CD4-positive, alpha-beta T cell treated with Interleukin-2 at 100 ng/mL for 4 hours (primary cell): Measurements from ENCODE around the gene MED27.
"Not testable (repeated sequence)": the region's sequence is repeated elsewhere in the genome, so short reads cannot be mapped to it uniquely, and the experiment has no call there.

Source experiments
- DNase-seq: peaks from one replicate; pipeline ENCODE4 v3.0.0-alpha.2; 2020; ENCODE audit warnings: low spot score

MED27 gene

DNA sequence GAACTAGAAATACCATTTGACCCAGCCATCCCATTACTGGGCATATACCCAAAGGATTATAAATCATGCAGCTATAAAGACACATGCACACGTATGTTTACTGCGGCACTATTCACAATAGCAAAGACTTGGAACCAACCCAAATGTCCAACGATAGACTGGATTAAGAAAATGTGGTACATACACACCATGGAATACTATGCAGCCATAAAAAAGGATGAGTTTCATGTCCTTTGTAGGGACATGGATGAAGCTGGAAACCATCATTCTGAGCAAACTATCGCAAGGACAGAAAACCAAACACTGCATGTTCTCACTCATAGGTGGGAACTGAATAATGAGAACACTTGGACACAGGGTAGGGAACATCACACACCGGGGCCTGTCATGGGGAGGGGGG is 158.0 kb downstream of the MED27 start:
- not testable (repeated sequence) for DNase-seq

DNA sequence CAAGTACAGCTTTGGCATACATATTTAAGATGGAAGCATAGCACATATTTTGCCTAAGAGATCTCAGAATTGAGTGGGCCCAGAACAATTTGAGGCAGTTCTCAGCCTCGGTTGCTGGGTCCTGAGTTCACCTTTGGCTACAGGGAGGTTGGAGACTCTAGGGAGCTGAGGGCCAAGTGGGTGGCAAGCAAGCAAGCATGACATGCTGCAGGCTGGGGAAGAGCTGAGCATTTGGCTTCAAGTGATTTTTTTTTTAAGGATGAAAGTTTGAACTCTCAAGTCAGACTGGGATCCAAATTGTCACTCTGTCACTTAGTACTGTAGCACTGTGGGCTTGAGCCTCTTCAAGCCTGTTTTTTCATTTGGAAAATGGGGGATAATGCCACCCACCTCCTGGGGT is 160.5 kb downstream of the MED27 start:
- DNase-seq = no peak

DNA sequence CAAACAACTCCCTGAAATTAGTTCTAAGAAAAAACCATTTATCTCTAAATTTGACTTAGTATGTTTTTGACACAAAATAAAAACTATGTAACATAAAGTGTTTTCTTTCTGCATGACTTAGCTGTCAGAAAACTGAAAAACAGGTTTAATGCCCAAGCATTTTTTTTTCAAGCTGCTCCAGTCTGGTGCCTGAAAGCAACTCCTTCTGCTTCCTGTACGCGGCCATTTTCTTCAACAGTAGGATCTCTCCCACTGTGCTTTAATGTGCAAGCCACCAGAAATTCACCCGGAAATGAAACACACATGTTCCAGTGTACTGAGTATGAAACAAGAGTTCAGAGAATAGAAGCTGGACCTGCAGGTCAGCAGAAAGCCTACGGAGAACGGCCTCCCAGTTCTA is 161.2 kb downstream of the MED27 start:
- DNase-seq = no peak

- DNase-seq = no peak
Measured at GRCh38 chr9:131917009-131917408, 162.7 kb downstream of the MED27 start.

DNA sequence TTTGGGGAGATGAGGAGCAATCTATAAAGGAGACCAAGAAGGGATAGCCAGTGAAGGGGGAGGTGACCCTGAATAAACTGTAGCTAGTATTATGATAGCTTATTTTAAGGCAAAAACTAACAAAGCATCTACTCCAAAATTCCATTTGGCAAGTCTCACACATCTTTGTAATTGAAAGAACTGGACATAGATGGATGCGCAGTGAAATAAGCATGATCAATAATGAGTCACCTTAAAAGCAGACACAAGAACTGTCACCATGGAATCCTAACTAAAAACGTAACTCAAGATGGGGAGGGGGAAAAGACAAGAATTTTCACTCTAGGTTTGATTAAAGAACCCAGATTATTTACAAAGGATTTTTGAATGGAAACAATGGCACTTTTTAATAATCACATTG is 164.5 kb downstream of the MED27 start:
- no peak for DNase-seq

DNA sequence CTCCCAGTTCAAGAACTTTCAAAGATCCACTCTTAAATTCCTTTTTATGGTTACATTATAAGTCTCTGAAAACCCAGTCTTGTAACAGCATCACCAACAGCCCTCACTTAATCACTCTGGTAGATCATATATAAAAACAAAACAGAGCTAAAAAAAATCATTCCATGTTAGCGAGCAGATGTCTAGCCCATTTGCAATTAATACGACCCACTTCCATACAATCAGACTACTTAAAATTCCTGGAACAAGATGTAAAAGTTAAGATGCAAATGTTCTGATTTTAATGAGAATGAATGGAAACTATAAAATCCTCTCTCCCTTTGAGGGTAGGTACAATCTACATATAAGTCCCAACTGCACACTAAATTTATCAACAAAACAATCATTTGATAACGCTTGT is 167.0 kb downstream of the MED27 start:
- no peak for DNase-seq

GRCh38 chr9:131912069-131912468 is 167.6 kb downstream of the MED27 start:
- DNase-seq = no peak

GRCh38 chr9:131910572-131910971 is 169.1 kb downstream of the MED27 start:
- no peak for DNase-seq

- DNase-seq = no peak
Measured at GRCh38 chr9:131905144-131905543, 174.5 kb downstream of the MED27 start.

- no peak for DNase-seq
Measured at GRCh38 chr9:131899296-131900228, 180.1 kb downstream of the MED27 start.

GRCh38 chr9:131892902-131893500 is 186.7 kb downstream of the MED27 start:
- DNase-seq = no peak

DNA sequence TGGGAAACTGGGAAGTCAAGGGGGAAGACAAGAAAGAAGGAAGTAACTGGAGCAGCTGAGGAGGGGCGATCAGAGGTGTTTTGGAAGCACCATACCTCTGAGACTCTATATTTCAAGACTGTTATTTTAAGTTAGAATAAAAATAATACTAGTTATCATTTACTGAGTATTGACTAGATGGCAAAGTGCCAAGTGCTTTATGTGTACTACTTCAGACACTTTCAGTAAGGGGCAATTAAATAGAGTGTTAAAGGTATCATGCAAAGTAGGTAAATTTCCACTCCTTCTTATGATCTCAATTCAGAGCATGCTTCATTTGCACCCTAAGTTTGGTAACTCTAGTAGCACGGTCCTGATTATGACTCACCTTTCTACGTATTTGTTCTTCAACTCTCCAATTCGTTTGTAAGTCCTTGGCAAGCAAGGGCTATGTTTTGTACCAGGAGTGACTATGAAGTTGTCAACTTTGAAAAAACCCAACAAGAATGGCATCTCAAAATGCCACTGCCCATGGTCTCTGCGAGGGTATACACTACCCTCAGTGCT is 187.4 kb downstream of the MED27 start:
- no peak for DNase-seq

GRCh38 chr9:131891598-131891997 is 188.1 kb downstream of the MED27 start:
- no peak for DNase-seq

- DNase-seq = no peak
Measured at GRCh38 chr9:131889437-131890251, 190.0 kb downstream of the MED27 start.

DNA sequence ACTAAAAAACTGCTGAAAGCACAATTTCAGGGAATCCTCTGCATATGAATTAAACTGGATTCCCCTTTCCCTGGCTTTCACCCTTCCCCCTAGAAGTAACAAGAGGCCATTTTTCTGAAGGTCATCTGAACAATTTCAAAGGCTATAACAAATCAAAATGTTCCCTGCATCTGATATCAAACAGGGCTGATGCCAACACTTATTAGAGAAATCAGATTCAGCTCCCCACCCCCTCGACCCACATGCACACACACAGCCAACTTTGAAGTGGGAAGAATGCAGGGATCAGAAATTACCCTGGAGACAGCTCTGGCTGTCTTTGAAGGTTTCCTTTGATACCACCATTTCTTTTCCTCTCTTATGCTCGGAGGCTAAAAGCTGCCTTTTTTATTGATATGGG is 190.7 kb downstream of the MED27 start:
- DNase-seq = no peak

GRCh38 chr9:131887680-131888079 is 192.0 kb downstream of the MED27 start:
- no peak for DNase-seq

GRCh38 chr9:131886826-131887225 is 192.8 kb downstream of the MED27 start:
- no peak for DNase-seq

GRCh38 chr9:131885144-131885609 is 194.5 kb downstream of the MED27 start:
- no peak for DNase-seq

GRCh38 chr9:131884222-131884621 is 195.4 kb downstream of the MED27 start:
- DNase-seq = no peak

GRCh38 chr9:131880833-131881583 is 198.7 kb downstream of the MED27 start:
- DNase-seq = no peak

DNA sequence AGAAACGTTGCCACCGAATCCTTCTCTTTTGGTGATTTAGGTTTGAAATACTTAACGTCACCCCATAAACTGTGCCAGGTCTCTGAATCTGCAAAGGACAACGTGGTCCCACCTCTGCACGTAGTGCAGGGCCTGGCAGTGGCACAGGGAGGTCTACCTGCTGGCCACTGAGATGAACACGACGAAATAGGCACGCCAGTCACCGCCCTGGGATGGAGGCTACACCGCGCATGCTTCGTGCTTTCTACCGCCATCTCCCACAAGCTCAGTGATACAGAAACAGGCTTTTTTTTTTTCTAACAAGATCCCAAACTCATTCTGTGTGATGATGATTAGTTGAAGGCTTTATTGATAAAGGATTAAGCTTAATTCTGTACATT is 199.8 kb downstream of the MED27 start:
- DNase-seq = no peak
